GM06990 (cell line): Measurements from ENCODE around the gene NUP43.

Experiments
- DNase-seq: peaks from one replicate; pipeline ENCODE4 v3.0.0-alpha.2; 2011; ENCODE audit not compliant: insufficient read length; ENCODE audit errors: extremely low read depth
- H3K27me3 ChIP-seq: replicated peaks from 2 replicates; pipeline ENCODE4 v1.6.0; 2011; ENCODE audit warnings: low read length; ENCODE audit not compliant: control insufficient read depth, insufficient read depth
- H3K36me3 ChIP-seq: 2 replicates; pipeline ENCODE4 v1.5.1; 2011; ENCODE audit warnings: low read length; ENCODE audit not compliant: control insufficient read depth, insufficient read depth
- H3K4me3 ChIP-seq: replicated peaks from 2 replicates; pipeline ENCODE4 v1.5.1; 2011; ENCODE audit warnings: low read depth, mild to moderate bottlenecking, control low read depth, low read length
- CTCF ChIP-seq: IDR thresholded peaks from 2 replicates; pipeline ENCODE4 v1.5.1; 2011; ENCODE audit warnings: low read length, control low read depth, mild to moderate bottlenecking, inconsistent platforms; ENCODE audit not compliant: insufficient read depth, poor library complexity, severe bottlenecking

Gene NUP43

GRCh38 chr6:149777624-149778023 is 31.3 kb upstream of the NUP43 start:
- H3K36me3 ChIP-seq = no peaks in the 10 kb centered on the region; the same call in 1 of the 2 replicates
- DNase-seq = no peak
- no peak overlapping the region for H3K4me3 ChIP-seq
- H3K27me3 ChIP-seq = no peaks in the 10 kb centered on the region
- TF ChIP-seq CTCF = no peak

GRCh38 chr6:149771925-149772324 is 25.6 kb upstream of the NUP43 start:
- Histone ChIP-seq H3K27me3 (no peaks in the 10 kb centered on the region), H3K4me3 (no peak overlapping the region), H3K36me3 (no peaks in the 10 kb centered on the region; the same call in 1 of the 2 replicates)
- DNase-seq = no peak
- TF ChIP-seq CTCF = no peak

GRCh38 chr6:149771185-149771584 is 24.9 kb upstream of the NUP43 start:
- no peaks in the 10 kb centered on the region for H3K27me3 ChIP-seq
- H3K4me3 ChIP-seq = no peak overlapping the region
- DNase-seq = no peak
- H3K36me3 ChIP-seq = no peaks in the 10 kb centered on the region; the same call in 1 of the 2 replicates
- TF ChIP-seq CTCF = no peak

GRCh38 chr6:149769676-149770075 is 23.3 kb upstream of the NUP43 start:
- DNase-seq = no peak
- TF ChIP-seq CTCF = no peak
- no peaks in the 10 kb centered on the region for H3K27me3 ChIP-seq
- no peaks in the 10 kb centered on the region for H3K36me3 ChIP-seq
- no peak overlapping the region for H3K4me3 ChIP-seq

GRCh38 chr6:149766156-149766769 is 19.9 kb upstream of the NUP43 start:
- Histone ChIP-seq H3K27me3 (no peaks in the 10 kb centered on the region), H3K4me3 (no peak overlapping the region), H3K36me3 (no peaks in the 10 kb centered on the region)
- no peak for DNase-seq
- TF ChIP-seq CTCF = no peak

GRCh38 chr6:149763866-149764265 is 17.5 kb upstream of the NUP43 start:
- H3K36me3 ChIP-seq = no peaks in the 10 kb centered on the region; the same call in 1 of the 2 replicates
- no peak for DNase-seq
- TF ChIP-seq CTCF = no peak
- H3K4me3 ChIP-seq = no peak overlapping the region
- H3K27me3 ChIP-seq = no peaks in the 10 kb centered on the region
